PC-3 (cell line): Measurements from ENCODE around the gene CACNB3. TPM values are rescaled to one million over a fixed set of nuclear protein-coding genes. Genes with fewer than 3 reads are reported as not detected.
A peak's percentile ranks its signal among the peaks of the same experiment; 100 is the strongest.

Experiments
- ATAC-seq: fragments of 200-7000 bp; cut with Tn5 transposase; 2 replicates; pipeline ENCODE4 v1.9.1; 2020; ENCODE audit warnings: mild to moderate bottlenecking, moderate library complexity
- BruUV-seq: library from RNA; stranded (reverse); fragments of 400-500 nt; replicated peaks from 2 replicates; lab custom pipeline; 2021; lab: Mats Ljungman, UMichigan
- CTCF ChIA-PET: fragments of 300-600 bp; sonication (Branson Sonifier 250); formaldehyde crosslinking; loops from one replicate; lab custom pipeline; 2022; ENCODE audit warnings: antibody characterized with exemption; lab: Charles Lee
- POLR2A ChIA-PET: fragments of 300-600 bp; sonication (Branson Sonifier 250); formaldehyde crosslinking; loops from one replicate; lab custom pipeline; 2022; ENCODE audit warnings: antibody characterized with exemption; ENCODE audit not compliant: unreplicated experiment; lab: Charles Lee
- DNase-seq: peaks from one replicate; pipeline ENCODE4 v3.0.0-alpha.2; 2015
- H2AFZ ChIP-seq: fragments of 300-600 bp; sonication (generic); 2 replicates; pipeline ENCODE4 v1.6.0; 2016; ENCODE audit warnings: antibody characterized with exemption, low read length
- H3F3A ChIP-seq: fragments of 300-600 bp; sonication (generic); one replicate; pipeline ENCODE4 v1.6.0; 2017; ENCODE audit warnings: antibody characterized with exemption, low read length, control low read depth, mild to moderate bottlenecking; ENCODE audit not compliant: unreplicated experiment
- H3K27ac ChIP-seq: fragments of 300-600 bp; sonication (generic); 2 replicates; pipeline ENCODE4 v1.5.1; 2016; ENCODE audit warnings: mild to moderate bottlenecking, low read length
- H3K27me3 ChIP-seq: fragments of 300-600 bp; sonication (generic); 2 replicates; pipeline ENCODE4 v1.6.1; 2016; ENCODE audit warnings: low read length, mixed read lengths
- H3K36me3 ChIP-seq: fragments of 300-600 bp; sonication (generic); 2 replicates; pipeline ENCODE4 v1.6.1; 2016; ENCODE audit warnings: low read depth, mixed run types, low read length, mixed read lengths
- H3K4me1 ChIP-seq: fragments of 300-600 bp; sonication (generic); 2 replicates; pipeline ENCODE4 v1.5.1; 2016; ENCODE audit warnings: low read length; ENCODE audit not compliant: insufficient read depth
- H3K4me2 ChIP-seq: fragments of 300-600 bp; sonication (generic); 2 replicates; pipeline ENCODE4 v1.6.0; 2016; ENCODE audit warnings: low read length
- H3K4me3 ChIP-seq: fragments of 300-600 bp; sonication (generic); 2 replicates; pipeline ENCODE4 v1.5.1; 2016; ENCODE audit warnings: mild to moderate bottlenecking, low read length, mixed read lengths
- H3K79me2 ChIP-seq: fragments of 300-600 bp; sonication (generic); 2 replicates; pipeline ENCODE4 v1.6.1; 2017; ENCODE audit warnings: low read length, mixed read lengths
- H3K9ac ChIP-seq: fragments of 300-600 bp; sonication (generic); 2 replicates; pipeline ENCODE4 v1.6.0; 2016; ENCODE audit warnings: mild to moderate bottlenecking, low read length
- H3K9me2 ChIP-seq: fragments of 300-600 bp; sonication (generic); replicated peaks from 2 replicates; pipeline ENCODE4 v1.6.1; 2016; ENCODE audit warnings: mixed run types, low read length, mixed read lengths
- H3K9me3 ChIP-seq: fragments of 300-600 bp; sonication (generic); 2 replicates; pipeline ENCODE4 v1.6.1; 2016; ENCODE audit warnings: low read length, mixed read lengths
- H4K20me1 ChIP-seq: fragments of 300-600 bp; sonication (generic); 2 replicates; pipeline ENCODE4 v1.6.1; 2016; ENCODE audit warnings: low read length, mixed read lengths
- EZH2 ChIP-seq: fragments of 300-600 bp; sonication (generic); IDR thresholded peaks from one replicate; pipeline ENCODE4 v1.6.1; 2017; ENCODE audit warnings: antibody characterized with exemption, mild to moderate bottlenecking, low read length; ENCODE audit not compliant: unreplicated experiment
- EZH2phosphoT487 ChIP-seq: fragments of 300-600 bp; sonication (generic); IDR thresholded peaks from 2 replicates; pipeline ENCODE4 v1.6.1; 2018; ENCODE audit warnings: mild to moderate bottlenecking, antibody characterized with exemption, low read length, borderline replicate concordance
- intact Hi-C: fragments of 100-400 bp; cut with micrococcal nuclease; formaldehyde crosslinking; loops from 2 replicates; pipeline ENCODE4 v1.9.0; 2023
- total RNA-seq: library from RNA; depleted of rRNA; stranded (reverse); fragments of >200 nt; gene quantifications from 2 replicates; pipeline ENCODE4 v1.2.3, GENCODE V29; 2014
- TF ChIP-seq, protein P1 (sequence below): fragments of 300-600 bp; sonication (generic); conservative IDR thresholded peaks from 2 replicates; pipeline ENCODE4 v1.5.1; 2017; ENCODE audit warnings: antibody characterized with exemption, low read depth, mild to moderate bottlenecking, low read length

CACNB3 gene
- total RNA-seq, 1 experiment from 2014 or later = 21.4 TPM

DNA sequence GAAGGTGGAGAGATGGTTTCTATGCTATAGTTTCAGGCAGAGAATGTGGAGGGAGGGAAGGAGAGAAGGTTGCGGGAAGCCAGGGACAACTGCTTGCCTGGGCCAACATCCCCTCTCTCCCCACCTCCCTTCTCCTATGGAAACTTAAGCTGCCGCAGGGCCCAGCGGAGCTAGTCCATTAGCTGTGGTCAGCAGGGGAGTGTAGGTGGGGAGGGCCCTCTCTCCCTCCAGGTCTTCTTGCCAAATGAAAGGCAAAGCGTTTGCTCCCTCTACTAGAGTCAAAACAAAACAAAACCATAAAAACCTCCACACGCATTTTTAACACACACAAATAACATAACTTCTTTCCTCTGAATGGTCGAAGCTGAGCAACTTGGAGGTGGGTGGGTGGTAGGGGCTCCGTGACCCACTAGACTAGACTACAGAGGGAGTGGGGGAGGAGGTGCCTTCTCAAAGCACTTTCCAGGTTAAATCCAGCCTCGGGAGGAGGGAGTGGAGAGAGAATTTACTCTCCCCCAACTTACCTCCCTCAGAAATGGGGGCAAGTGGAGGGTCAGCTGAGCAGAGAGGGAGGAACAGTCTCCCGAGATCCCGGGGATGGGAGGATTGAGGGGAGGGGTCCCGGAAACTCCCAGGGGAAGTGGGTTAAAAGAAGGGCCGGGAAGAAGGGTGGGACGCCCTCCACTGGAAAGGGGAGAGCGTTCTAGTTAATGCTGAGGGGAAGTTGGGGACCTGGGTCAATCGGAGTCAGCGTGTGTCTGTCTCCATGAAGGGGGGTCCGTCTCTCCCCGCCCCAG is 4.6 kb upstream of the CACNB3 start:
- Histone ChIP-seq H3F3A (no peaks in the 10 kb centered on the region), H2AFZ (peak overlapping the region; percentile 97), H4K20me1 (no peaks in the 10 kb centered on the region), H3K9me2 (no peaks in the 10 kb centered on the region), H3K9me3 (no peaks in the 10 kb centered on the region), H3K4me3 (peak overlapping the region; percentile 86), H3K27ac (no peak overlapping the region), H3K36me3 (no peaks in the 10 kb centered on the region), H3K27me3 (no peaks in the 10 kb centered on the region), H3K79me2 (no peaks in the 10 kb centered on the region), H3K4me2 (peak overlapping the region; percentile 95), H3K4me1 (peaks cover 36% of the 10 kb centered on the region), H3K9ac (peak overlapping the region; percentile 69; the same call in 1 of the 2 replicates)
- DNase-seq (no peak), ATAC-seq (no peak)
- intact Hi-C loops = no loop called here
- BruUV-seq = no TSS peak
- TF ChIP-seq EZH2phosphoT487 (no peak), EZH2 (no peak)
- TF ChIP-seq, protein P1, sequence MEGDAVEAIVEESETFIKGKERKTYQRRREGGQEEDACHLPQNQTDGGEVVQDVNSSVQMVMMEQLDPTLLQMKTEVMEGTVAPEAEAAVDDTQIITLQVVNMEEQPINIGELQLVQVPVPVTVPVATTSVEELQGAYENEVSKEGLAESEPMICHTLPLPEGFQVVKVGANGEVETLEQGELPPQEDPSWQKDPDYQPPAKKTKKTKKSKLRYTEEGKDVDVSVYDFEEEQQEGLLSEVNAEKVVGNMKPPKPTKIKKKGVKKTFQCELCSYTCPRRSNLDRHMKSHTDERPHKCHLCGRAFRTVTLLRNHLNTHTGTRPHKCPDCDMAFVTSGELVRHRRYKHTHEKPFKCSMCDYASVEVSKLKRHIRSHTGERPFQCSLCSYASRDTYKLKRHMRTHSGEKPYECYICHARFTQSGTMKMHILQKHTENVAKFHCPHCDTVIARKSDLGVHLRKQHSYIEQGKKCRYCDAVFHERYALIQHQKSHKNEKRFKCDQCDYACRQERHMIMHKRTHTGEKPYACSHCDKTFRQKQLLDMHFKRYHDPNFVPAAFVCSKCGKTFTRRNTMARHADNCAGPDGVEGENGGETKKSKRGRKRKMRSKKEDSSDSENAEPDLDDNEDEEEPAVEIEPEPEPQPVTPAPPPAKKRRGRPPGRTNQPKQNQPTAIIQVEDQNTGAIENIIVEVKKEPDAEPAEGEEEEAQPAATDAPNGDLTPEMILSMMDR = no peak
- ChIA-PET CTCF (interaction anchor here (1.3 kb wide), 1 partner anchor 24 kb away, joined by 5 read pairs; no protein-coding TSS in a partner anchor), POLR2A (no interaction called here)

DNA sequence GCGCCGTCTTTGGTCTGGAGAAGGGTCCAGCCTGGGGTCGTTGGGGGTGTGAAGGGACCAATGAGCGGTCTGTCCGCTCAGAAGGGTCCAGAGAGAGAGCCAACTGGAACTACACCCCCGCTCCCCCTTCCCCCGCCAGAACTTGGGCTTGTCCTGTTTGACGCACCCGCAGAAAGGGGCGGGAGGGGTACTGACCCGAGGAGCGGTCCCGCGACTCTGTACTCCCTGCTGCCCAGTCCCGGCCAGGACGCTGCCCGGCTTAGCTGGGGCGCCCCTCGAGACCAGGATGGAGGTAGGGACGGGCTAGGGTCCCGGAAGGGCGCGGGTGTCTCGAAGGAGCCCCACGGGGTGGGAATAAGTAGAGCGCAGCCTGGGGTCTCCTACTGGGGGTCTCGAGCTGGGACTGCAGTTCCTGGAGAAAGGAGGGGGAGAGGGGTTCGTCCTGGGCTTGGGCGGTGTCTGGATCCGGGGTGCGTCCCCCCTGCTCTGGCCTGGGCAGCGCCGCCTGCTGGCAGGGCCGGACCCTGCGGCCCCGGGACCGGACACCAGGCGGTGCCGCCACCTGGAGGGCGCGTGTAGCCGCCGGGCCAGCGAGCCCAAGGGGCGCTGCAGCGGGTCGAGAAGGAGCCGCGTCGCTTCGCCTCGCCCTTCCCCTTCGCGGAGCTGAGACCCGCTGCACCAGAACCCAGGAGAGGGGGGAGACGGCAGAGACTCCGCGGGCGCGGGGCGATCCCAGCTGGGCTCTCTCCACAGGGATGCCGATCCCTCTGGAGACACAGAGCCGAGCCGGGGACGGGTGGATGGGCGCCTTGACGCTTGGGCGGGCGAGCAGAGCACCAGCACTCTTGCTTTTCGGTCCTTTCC is 3.8 kb upstream of the CACNB3 start:
- Histone ChIP-seq H4K20me1 (no peaks in the 10 kb centered on the region), H3K9me3 (no peaks in the 10 kb centered on the region), H3K4me1 (peaks cover 36% of the 10 kb centered on the region), H3K4me2 (peak overlapping the region; percentile 95), H3K27ac (peak overlapping the region; percentile 30; the same call in 1 of the 2 replicates), H3K9ac (peak overlapping the region; percentile 69), H3K79me2 (no peaks in the 10 kb centered on the region), H3K36me3 (no peaks in the 10 kb centered on the region), H3K4me3 (peak overlapping the region; percentile 86), H2AFZ (peak overlapping the region; percentile 97), H3K27me3 (no peaks in the 10 kb centered on the region), H3K9me2 (no peaks in the 10 kb centered on the region), H3F3A (no peaks in the 10 kb centered on the region)
- intact Hi-C loops = no loop called here
- ATAC-seq (peak; percentile 64), DNase-seq (peak; percentile 82)
- TSS peak; percentile 41 for BruUV-seq
- ChIA-PET CTCF (interaction anchor here (0.5 to 1.3 kb wide), 4 partner anchors 25 to 67 kb away, joined by 3 to 5 read pairs (median 3); no protein-coding TSS in a partner anchor), POLR2A (interaction anchor here (0.6 to 0.7 kb wide), 4 partner anchors 9 to 909 kb away, joined by 3 to 10 read pairs (median 6); partner anchors contain the start of gene ARF3)
- TF ChIP-seq EZH2phosphoT487 (no peak), EZH2 (no peak)
- TF ChIP-seq, protein P1 = peak; percentile 99
